HEK293 (cell line): ENCODE data around the gene RRAGC.
A peak's percentile ranks its signal among the peaks of the same experiment; 100 is the strongest.

Experiments
- FEZF1 ChIP-seq: fragments of 450-650 bp; formaldehyde crosslinking; IDR thresholded peaks from 2 replicates; pipeline ENCODE4 v1.5.1; 2016; ENCODE audit warnings: missing biosample characterization, missing genetic modification characterization
- KLF10 ChIP-seq: fragments of 450-650 bp; IDR thresholded peaks from 2 replicates; pipeline ENCODE4 v1.5.1; 2018; ENCODE audit warnings: missing biosample characterization, mild to moderate bottlenecking, missing genetic modification characterization
- KLF16 ChIP-seq: fragments of 450-650 bp; formaldehyde crosslinking; IDR thresholded peaks from 2 replicates; pipeline ENCODE4 v1.5.1; 2017; ENCODE audit warnings: missing biosample characterization, missing genetic modification characterization
- KLF8 ChIP-seq: fragments of 450-650 bp; formaldehyde crosslinking; IDR thresholded peaks from 2 replicates; pipeline ENCODE4 v1.5.1; 2016; ENCODE audit warnings: missing biosample characterization, missing genetic modification characterization
- PATZ1 ChIP-seq: fragments of 450-650 bp; formaldehyde crosslinking; IDR thresholded peaks from 2 replicates; pipeline ENCODE4 v1.5.1; 2016; ENCODE audit warnings: missing biosample characterization, missing genetic modification characterization
- REST ChIP-seq: fragments of 450-650 bp; formaldehyde crosslinking; IDR thresholded peaks from 2 replicates; pipeline ENCODE4 v1.5.1; 2016; ENCODE audit warnings: missing biosample characterization, missing genetic modification characterization
- TRIM28 ChIP-seq: IDR thresholded peaks from 2 replicates; pipeline ENCODE4 v1.6.1; 2011; ENCODE audit warnings: low read length, control low read depth, borderline replicate concordance
- ZIC2 ChIP-seq: fragments of 450-650 bp; formaldehyde crosslinking; IDR thresholded peaks from 2 replicates; pipeline ENCODE4 v1.5.1; 2016; ENCODE audit warnings: missing biosample characterization, missing genetic modification characterization
- ZNF169 ChIP-seq: fragments of 450-650 bp; formaldehyde crosslinking; IDR thresholded peaks from 2 replicates; pipeline ENCODE4 v1.5.1; 2016; ENCODE audit warnings: missing biosample characterization, missing genetic modification characterization
- ZNF174 ChIP-seq: fragments of 450-650 bp; formaldehyde crosslinking; IDR thresholded peaks from 2 replicates; pipeline ENCODE4 v1.5.0; 2017; ENCODE audit warnings: missing biosample characterization, mild to moderate bottlenecking, missing genetic modification characterization
- ZNF2 ChIP-seq: fragments of 450-650 bp; formaldehyde crosslinking; IDR thresholded peaks from 2 replicates; pipeline ENCODE4 v1.5.1; 2016; ENCODE audit warnings: missing biosample characterization, missing genetic modification characterization
- ZNF23 ChIP-seq: fragments of 450-650 bp; formaldehyde crosslinking; IDR thresholded peaks from 2 replicates; pipeline ENCODE4 v1.5.1; 2016; ENCODE audit warnings: missing biosample characterization, missing genetic modification characterization, borderline replicate concordance
- ZNF335 ChIP-seq: fragments of 450-650 bp; formaldehyde crosslinking; conservative IDR thresholded peaks from 2 replicates; pipeline ENCODE4 v1.5.1; 2016; ENCODE audit warnings: missing biosample characterization, missing genetic modification characterization
- ZNF571 ChIP-seq: fragments of 450-650 bp; formaldehyde crosslinking; IDR thresholded peaks from 2 replicates; pipeline ENCODE4 v1.5.0; 2017; ENCODE audit warnings: missing biosample characterization, missing genetic modification characterization
- ZNF624 ChIP-seq: fragments of 450-650 bp; formaldehyde crosslinking; IDR thresholded peaks from 2 replicates; pipeline ENCODE4 v1.5.1; 2017; ENCODE audit warnings: missing biosample characterization, missing genetic modification characterization
- ZNF747 ChIP-seq: fragments of 450-650 bp; formaldehyde crosslinking; IDR thresholded peaks from 2 replicates; pipeline ENCODE4 v1.5.1; 2016; ENCODE audit warnings: missing biosample characterization, missing genetic modification characterization
- ZNF76 ChIP-seq: fragments of 450-650 bp; formaldehyde crosslinking; IDR thresholded peaks from 2 replicates; pipeline ENCODE4; 2016; ENCODE audit warnings: low read depth, missing biosample characterization, missing genetic modification characterization, borderline replicate concordance
- ZNF785 ChIP-seq: fragments of 450-650 bp; formaldehyde crosslinking; IDR thresholded peaks from 2 replicates; pipeline ENCODE4 v1.5.1; 2016; ENCODE audit warnings: missing biosample characterization, missing genetic modification characterization
- TF ChIP-seq, protein P1 (sequence below): fragments of 450-650 bp; formaldehyde crosslinking; IDR thresholded peaks from 2 replicates; pipeline ENCODE4 v1.5.1; 2017; ENCODE audit warnings: missing biosample characterization, missing genetic modification characterization
- TF ChIP-seq, protein P2 (sequence below): fragments of 450-650 bp; formaldehyde crosslinking; IDR thresholded peaks from 2 replicates; pipeline ENCODE4 v1.5.1; 2016; ENCODE audit warnings: missing biosample characterization, missing genetic modification characterization
- TF ChIP-seq, protein P3 (sequence below): fragments of 450-650 bp; formaldehyde crosslinking; IDR thresholded peaks from 2 replicates; pipeline ENCODE4 v1.5.1; 2016; ENCODE audit warnings: missing biosample characterization, missing genetic modification characterization
- TF ChIP-seq, protein P4 (sequence below): sonication (generic); formaldehyde crosslinking; IDR thresholded peaks from 2 replicates; pipeline ENCODE4 v1.8.1; 2022; ENCODE audit warnings: mild to moderate bottlenecking, moderate library complexity, missing genetic modification reagents

The RRAGC gene

GRCh38 chr1:38858833-38859560 lies 575 bp downstream of the RRAGC start (continued):
- TF ChIP-seq ZNF76 (tag by site-specific recombination) (peak; percentile 52; the same call in 1 of the 2 replicates), ZNF747 (tag by site-specific recombination) (no peak), FEZF1 (tag by site-specific recombination) (no peak), ZNF571 (tag by site-specific recombination) (no peak), KLF16 (tag by site-specific recombination) (peak; percentile 46; the same call in 1 of the 2 replicates), KLF10 (0 out of 2 replicates have a peak, but pooled peaks have one; percentile 21), REST (no peak), ZIC2 (peak; percentile 57), ZNF335 (peak; percentile 84), ZNF2 (tag by site-specific recombination) (no peak), ZNF174 (tag by site-specific recombination) (no peak), KLF8 (tag by site-specific recombination) (peak; percentile 61; the same call in 1 of the 2 replicates), TRIM28 (no peak), ZNF624 (no peak), ZNF23 (tag by site-specific recombination) (no peak), ZNF785 (tag by site-specific recombination) (no peak), PATZ1 (tag by site-specific recombination) (peak; percentile 67), ZNF169 (tag by site-specific recombination) (no peak)
- TF ChIP-seq, protein P1, sequence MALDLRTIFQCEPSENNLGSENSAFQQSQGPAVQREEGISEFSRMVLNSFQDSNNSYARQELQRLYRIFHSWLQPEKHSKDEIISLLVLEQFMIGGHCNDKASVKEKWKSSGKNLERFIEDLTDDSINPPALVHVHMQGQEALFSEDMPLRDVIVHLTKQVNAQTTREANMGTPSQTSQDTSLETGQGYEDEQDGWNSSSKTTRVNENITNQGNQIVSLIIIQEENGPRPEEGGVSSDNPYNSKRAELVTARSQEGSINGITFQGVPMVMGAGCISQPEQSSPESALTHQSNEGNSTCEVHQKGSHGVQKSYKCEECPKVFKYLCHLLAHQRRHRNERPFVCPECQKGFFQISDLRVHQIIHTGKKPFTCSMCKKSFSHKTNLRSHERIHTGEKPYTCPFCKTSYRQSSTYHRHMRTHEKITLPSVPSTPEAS (tag by site-specific recombination), result no peak
- TF ChIP-seq, protein P2, sequence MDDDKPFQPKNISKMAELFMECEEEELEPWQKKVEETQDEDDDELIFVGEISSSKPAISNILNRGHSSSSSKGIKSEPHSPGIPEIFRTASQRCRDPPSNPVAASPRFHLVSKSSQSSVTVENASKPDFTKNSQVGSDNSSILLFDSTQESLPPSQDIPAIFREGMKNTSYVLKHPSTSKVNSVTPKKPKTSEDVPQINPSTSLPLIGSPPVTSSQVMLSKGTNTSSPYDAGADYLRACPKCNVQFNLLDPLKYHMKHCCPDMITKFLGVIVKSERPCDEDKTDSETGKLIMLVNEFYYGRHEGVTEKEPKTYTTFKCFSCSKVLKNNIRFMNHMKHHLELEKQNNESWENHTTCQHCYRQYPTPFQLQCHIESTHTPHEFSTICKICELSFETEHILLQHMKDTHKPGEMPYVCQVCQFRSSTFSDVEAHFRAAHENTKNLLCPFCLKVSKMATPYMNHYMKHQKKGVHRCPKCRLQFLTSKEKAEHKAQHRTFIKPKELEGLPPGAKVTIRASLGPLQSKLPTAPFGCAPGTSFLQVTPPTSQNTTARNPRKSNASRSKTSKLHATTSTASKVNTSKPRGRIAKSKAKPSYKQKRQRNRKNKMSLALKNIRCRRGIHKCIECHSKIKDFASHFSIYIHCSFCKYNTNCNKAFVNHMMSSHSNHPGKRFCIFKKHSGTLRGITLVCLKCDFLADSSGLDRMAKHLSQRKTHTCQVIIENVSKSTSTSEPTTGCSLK (tag by site-specific recombination), result no peak
- TF ChIP-seq, protein P3, sequence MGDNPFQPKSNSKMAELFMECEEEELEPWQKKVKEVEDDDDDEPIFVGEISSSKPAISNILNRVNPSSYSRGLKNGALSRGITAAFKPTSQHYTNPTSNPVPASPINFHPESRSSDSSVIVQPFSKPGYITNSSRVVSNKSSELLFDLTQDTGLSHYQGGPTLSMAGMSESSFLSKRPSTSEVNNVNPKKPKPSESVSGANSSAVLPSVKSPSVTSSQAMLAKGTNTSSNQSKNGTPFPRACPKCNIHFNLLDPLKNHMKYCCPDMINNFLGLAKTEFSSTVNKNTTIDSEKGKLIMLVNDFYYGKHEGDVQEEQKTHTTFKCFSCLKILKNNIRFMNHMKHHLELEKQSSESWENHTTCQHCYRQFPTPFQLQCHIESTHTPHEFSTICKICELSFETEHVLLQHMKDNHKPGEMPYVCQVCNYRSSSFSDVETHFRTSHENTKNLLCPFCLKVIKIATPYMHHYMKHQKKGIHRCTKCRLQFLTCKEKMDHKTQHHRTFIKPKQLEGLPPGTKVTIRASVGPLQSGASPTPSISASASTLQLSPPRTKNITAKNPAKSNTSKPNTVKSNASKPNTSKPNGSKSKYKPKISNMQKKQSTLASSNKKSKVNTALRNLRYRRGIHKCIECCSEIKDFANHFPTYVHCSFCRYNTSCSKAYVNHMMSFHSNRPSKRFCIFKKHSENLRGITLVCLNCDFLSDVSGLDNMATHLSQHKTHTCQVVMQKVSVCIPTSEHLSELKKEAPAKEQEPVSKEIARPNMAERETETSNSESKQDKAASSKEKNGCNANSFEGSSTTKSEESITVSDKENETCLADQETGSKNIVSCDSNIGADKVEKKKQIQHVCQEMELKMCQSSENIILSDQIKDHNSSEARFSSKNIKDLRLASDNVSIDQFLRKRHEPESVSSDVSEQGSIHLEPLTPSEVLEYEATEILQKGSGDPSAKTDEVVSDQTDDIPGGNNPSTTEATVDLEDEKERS (tag by site-specific recombination), result no peak
- TF ChIP-seq, protein P4, sequence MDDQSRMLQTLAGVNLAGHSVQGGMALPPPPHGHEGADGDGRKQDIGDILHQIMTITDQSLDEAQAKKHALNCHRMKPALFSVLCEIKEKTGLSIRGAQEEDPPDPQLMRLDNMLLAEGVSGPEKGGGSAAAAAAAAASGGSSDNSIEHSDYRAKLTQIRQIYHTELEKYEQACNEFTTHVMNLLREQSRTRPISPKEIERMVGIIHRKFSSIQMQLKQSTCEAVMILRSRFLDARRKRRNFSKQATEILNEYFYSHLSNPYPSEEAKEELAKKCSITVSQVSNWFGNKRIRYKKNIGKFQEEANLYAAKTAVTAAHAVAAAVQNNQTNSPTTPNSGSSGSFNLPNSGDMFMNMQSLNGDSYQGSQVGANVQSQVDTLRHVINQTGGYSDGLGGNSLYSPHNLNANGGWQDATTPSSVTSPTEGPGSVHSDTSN (CRISPR knock-in tag), result no peak
